ENCODE measurements around the gene PIEZO2. TPM values are rescaled to one million over a fixed set of nuclear protein-coding genes. Genes with fewer than 3 reads are reported as not detected.

PIEZO2 gene
- total and polyA plus RNA-seq, 9 donors, result 2.0 to 8.5 (median 3.2) TPM

GRCh38 chr18:11066038-11066437 lies 83.3 kb downstream of the PIEZO2 start:
- no peak overlapping the region for H3K27ac ChIP-seq
- 78 to 84% (median 79%) methylated on average over 5 of the region's 5 CpGs for WGBS, 3 donors
- no peak for DNase-seq
- H3K36me3 ChIP-seq, result no peaks in the 10 kb centered on the region
- no peaks in the 10 kb centered on the region for H3K4me1 ChIP-seq (ENCODE audit: insufficient read depth)
- TF ChIP-seq CTCF (IDR thresholded peaks at IDR 0.05) (no peak), EP300 (IDR thresholded peaks at IDR 0.05) (no peak), POLR2A (IDR thresholded peaks at IDR 0.05) (no peak)
- H3K4me3 ChIP-seq, result no peak overlapping the region
- no peaks in the 10 kb centered on the region for H3K9me3 ChIP-seq
- intact Hi-C loops (cut with DNase I), result no loop called here
- no peaks in the 10 kb centered on the region for H3K27me3 ChIP-seq

GRCh38 chr18:11064727-11065460 lies 84.5 kb downstream of the PIEZO2 start:
- Histone ChIP-seq H3K4me3 (no peak overlapping the region), H3K9me3 (no peaks in the 10 kb centered on the region), H3K36me3 (no peaks in the 10 kb centered on the region), H3K27me3 (no peaks in the 10 kb centered on the region), H3K27ac (no peak overlapping the region), H3K4me1 (ENCODE audit: insufficient read depth) (no peaks in the 10 kb centered on the region)
- WGBS, 3 donors, result 47 to 57% (median 48%) methylated on average over 7 of the region's 7 CpGs
- TF ChIP-seq POLR2A (IDR thresholded peaks at IDR 0.05) (no peak), EP300 (IDR thresholded peaks at IDR 0.05) (no peak), CTCF (IDR thresholded peaks at IDR 0.05) (no peak)
- no peak for DNase-seq
- intact Hi-C loops (cut with DNase I), result no loop called here

- no peaks in the 10 kb centered on the region for H3K4me1 ChIP-seq (ENCODE audit: insufficient read depth)
- H3K36me3 ChIP-seq, result no peaks in the 10 kb centered on the region
- intact Hi-C loops (cut with DNase I), result no loop called here
- no peak overlapping the region for H3K4me3 ChIP-seq
- H3K9me3 ChIP-seq, result no peaks in the 10 kb centered on the region
- 49 to 74% (median 59%) methylated on average over 2 of the region's 2 CpGs for WGBS, 3 donors
- H3K27ac ChIP-seq, result no peak overlapping the region
- no peak for DNase-seq
- H3K27me3 ChIP-seq, result no peaks in the 10 kb centered on the region
- TF ChIP-seq POLR2A (IDR thresholded peaks at IDR 0.05), result no peak
- no peak for TF ChIP-seq EP300 (IDR thresholded peaks at IDR 0.05)
- TF ChIP-seq CTCF (IDR thresholded peaks at IDR 0.05), result no peak
These were observed 85.3 kb downstream of the PIEZO2 start for GRCh38 chr18:11064106-11064505.

GRCh38 chr18:11055721-11056120 lies 93.6 kb downstream of the PIEZO2 start:
- intact Hi-C loops (cut with DNase I), result no loop called here
- TF ChIP-seq CTCF (IDR thresholded peaks at IDR 0.05), result no peak
- no peak for TF ChIP-seq POLR2A (IDR thresholded peaks at IDR 0.05)
- TF ChIP-seq EP300 (IDR thresholded peaks at IDR 0.05), result no peak
- DNase-seq, result no peak
- no peaks in the 10 kb centered on the region for H3K36me3 ChIP-seq
- 83 to 91% (median 90%) methylated on average over 8 of the region's 8 CpGs for WGBS, 3 donors
- no peak overlapping the region for H3K27ac ChIP-seq
- no peaks in the 10 kb centered on the region for H3K27me3 ChIP-seq
- no peaks in the 10 kb centered on the region for H3K9me3 ChIP-seq
- H3K4me1 ChIP-seq (ENCODE audit: insufficient read depth), result no peaks in the 10 kb centered on the region
- no peak overlapping the region for H3K4me3 ChIP-seq

All from ovary (tissue), 9 donors.